GM19468 (cell line): ENCODE results near the gene SPATA9.
"Not testable (repeated sequence)": the region's sequence is repeated elsewhere in the genome, so short reads cannot be mapped to it uniquely, and the experiment has no call there.

Source experiments
- ATAC-seq: cut with Tn5 transposase; IDR thresholded peaks from one replicate; pipeline ENCODE4 v1.9.1; 2021; ENCODE audit warnings: mild to moderate bottlenecking, moderate library complexity, moderate number of reproducible peaks; ENCODE audit not compliant: unreplicated experiment; ENCODE audit errors: extremely low read depth

The SPATA9 gene

GRCh38 chr5:95647886-95648860 is 34.6 kb downstream of the SPATA9 start:
- ATAC-seq: no peak

GRCh38 chr5:95646569-95647431 is 36.0 kb downstream of the SPATA9 start, which contains the start of gene RFESD:
Gene RFESD (plus strand): TSS chr5:95646777. CDS start chr5:95652272, 5,495 bp downstream.
- peak; percentile 96 for ATAC-seq

- not testable (repeated sequence) for ATAC-seq
These were observed 36.6 kb downstream of the SPATA9 start for GRCh38 chr5:95646226-95646568.

GRCh38 chr5:95644351-95645042 is 38.3 kb downstream of the SPATA9 start:
- peak; percentile 13 for ATAC-seq

- no peak for ATAC-seq
These were observed 39.6 kb downstream of the SPATA9 start for GRCh38 chr5:95643152-95643551.

GRCh38 chr5:95641741-95642220 is 41.0 kb downstream of the SPATA9 start:
- no peak for ATAC-seq

- no peak for ATAC-seq
These were observed 44.2 kb downstream of the SPATA9 start for GRCh38 chr5:95638632-95639031.

- no peak for ATAC-seq
These were observed 48.7 kb downstream of the SPATA9 start for GRCh38 chr5:95634081-95634480.

- ATAC-seq: no peak
These were observed 49.1 kb downstream of the SPATA9 start for GRCh38 chr5:95633671-95634070.

- not testable (repeated sequence) for ATAC-seq
These were observed 49.8 kb downstream of the SPATA9 start for GRCh38 chr5:95632942-95633341.

- ATAC-seq: peak; percentile 94
These were observed 50.7 kb downstream of the SPATA9 start for GRCh38 chr5:95631991-95632675.

- ATAC-seq: no peak
These were observed 51.4 kb downstream of the SPATA9 start for GRCh38 chr5:95631255-95631958.

- ATAC-seq: no peak
These were observed 52.3 kb downstream of the SPATA9 start for GRCh38 chr5:95630394-95630917.

- ATAC-seq: no peak
These were observed 53.9 kb downstream of the SPATA9 start for GRCh38 chr5:95628933-95629332.

GRCh38 chr5:95627971-95628810 is 54.6 kb downstream of the SPATA9 start:
- no peak for ATAC-seq

GRCh38 chr5:95626701-95627100 is 56.1 kb downstream of the SPATA9 start:
- ATAC-seq: no peak

- no peak for ATAC-seq
These were observed 58.4 kb downstream of the SPATA9 start for GRCh38 chr5:95624368-95624767.

- ATAC-seq: no peak
These were observed 59.1 kb downstream of the SPATA9 start for GRCh38 chr5:95623706-95624105.
